HepG2 (cell line): ENCODE measurements around the gene SEC14L6. TPM values are rescaled to one million over a fixed set of nuclear protein-coding genes. Genes with fewer than 3 reads are reported as not detected.

Experiments
- ATAC-seq: fragments of 200-7000 bp; cut with Tn5 transposase; 3 replicates; pipeline ENCODE4 v1.9.1; 2020; ENCODE audit warnings: mild to moderate bottlenecking, moderate library complexity
- BruUV-seq: library from RNA; stranded (reverse); fragments of 400-500 nt; replicated peaks from 2 replicates; lab custom pipeline; 2021; lab: Mats Ljungman, UMichigan
- CTCF ChIA-PET: fragments of 300-600 bp; formaldehyde crosslinking; extraction: SDS; loops from one replicate; lab custom pipeline; 2021; ENCODE audit warnings: low total read pairs, inconsistent platforms, low intra/inter-chr PET ratio; lab: Yijun Ruan, JAX
- POLR2A ChIA-PET: fragments of 350-600 bp; sonication (Branson Sonifier 250); formaldehyde crosslinking; loops from one replicate; lab custom pipeline; 2020; ENCODE audit warnings: antibody characterized with exemption, inconsistent platforms; lab: Yijun Ruan, JAX
- DNase-seq: peaks from one replicate; pipeline ENCODE4 v3.0.0-alpha.2; 2015; ENCODE audit warnings: low spot score
- FAIRE-seq: peaks from 3 replicates; lab custom pipeline; 2011; peaks lifted over from hg19 to GRCh38; lab: Jason Lieb, UNC
- H2AFZ ChIP-seq: one replicate; pipeline ENCODE4 v1.6.1; 2011; ENCODE audit warnings: low read length, inconsistent platforms
- H3K27ac ChIP-seq: fragments of 300-600 bp; 3 replicates; pipeline ENCODE4 v1.8.0; 2011; ENCODE audit warnings: mixed run types, mild to moderate bottlenecking, mixed read lengths, low read length, inconsistent platforms; ENCODE audit not compliant: insufficient read depth; ENCODE audit errors: extremely low read length
- H3K27me3 ChIP-seq, 2 experiments: fragments of 200-600 bp in 1 of 2; 2 replicates in 1 of 2; 3 replicates in 1 of 2; pipeline versions ENCODE4 v1.6.0 to v1.8.0; 2011; ENCODE audit warnings: low read length in 2 of 2, mild to moderate bottlenecking in 2 of 2, moderate library complexity in 2 of 2, inconsistent platforms in 1 of 2; ENCODE audit not compliant: insufficient read depth in 2 of 2, control insufficient read depth in 1 of 2
- H3K36me3 ChIP-seq, 2 experiments: fragments of 200-600 bp in 1 of 2; replicated peaks in 1 of 2; 2 replicates in 1 of 2; 3 replicates in 1 of 2; pipeline versions ENCODE4 v1.5.1 to v1.8.0; 2011; ENCODE audit warnings: low read length in 2 of 2, inconsistent platforms in 1 of 2; ENCODE audit not compliant: insufficient read depth in 2 of 2, control insufficient read depth in 1 of 2
- H3K4me1 ChIP-seq: 2 replicates; pipeline ENCODE4 v1.5.1; 2012; ENCODE audit warnings: low read length, inconsistent platforms; ENCODE audit not compliant: insufficient read depth
- H3K4me2 ChIP-seq: 2 replicates; pipeline ENCODE4 v1.6.0; 2011; ENCODE audit warnings: low read depth, low read length, inconsistent platforms
- H3K4me3 ChIP-seq, 3 experiments: fragments of 200-600 bp in 1 of 3; sonication (generic), shearing (Covaris generic) in 1 of 3; replicated peaks in 1 of 3; 2 replicates each; pipeline ENCODE4 v1.5.1; 2011 to 2016; ENCODE audit warnings: low read length in 3 of 3, inconsistent platforms in 2 of 3, low read depth in 2 of 3, mild to moderate bottlenecking in 2 of 3, control low read depth in 1 of 3, mixed read lengths in 1 of 3; ENCODE audit not compliant: insufficient read depth in 1 of 3
- H3K79me2 ChIP-seq: one replicate; pipeline ENCODE4 v1.6.1; 2011; ENCODE audit warnings: low read length, inconsistent platforms; ENCODE audit not compliant: insufficient read depth
- H3K9ac ChIP-seq: 2 replicates; pipeline ENCODE4 v1.6.0; 2011; ENCODE audit warnings: mild to moderate bottlenecking, low read depth, low read length, inconsistent platforms; ENCODE audit not compliant: insufficient read depth
- H3K9me3 ChIP-seq: 2 replicates; pipeline ENCODE4 v1.5.1; 2012; ENCODE audit warnings: mild to moderate bottlenecking, low read length
- H4K20me1 ChIP-seq: 2 replicates; pipeline ENCODE4 v1.6.0; 2011; ENCODE audit warnings: inconsistent platforms, mild to moderate bottlenecking, low read length, moderate library complexity; ENCODE audit not compliant: insufficient read depth
- AGO2 ChIP-seq: fragments of 200-400 bp; formaldehyde crosslinking; optimal IDR thresholded peaks from 2 replicates; pipeline ENCODE3; 2017; ENCODE audit warnings: mild to moderate bottlenecking, low read depth, low read length, moderate library complexity
- ATM ChIP-seq: fragments of 450-650 bp; IDR thresholded peaks from 2 replicates; pipeline ENCODE4 v1.7.1; 2017; ENCODE audit warnings: mild to moderate bottlenecking, borderline replicate concordance
- CENPBD1 ChIP-seq: sonication (generic); formaldehyde crosslinking; IDR thresholded peaks from 2 replicates; pipeline ENCODE4 v1.8.0; 2022; ENCODE audit warnings: missing genetic modification reagents, low read depth, mild to moderate bottlenecking, borderline replicate concordance
- HES4 ChIP-seq: sonication (generic); formaldehyde crosslinking; IDR thresholded peaks from 2 replicates; pipeline ENCODE4 v1.9.0; 2021; ENCODE audit warnings: mild to moderate bottlenecking, missing genetic modification reagents, borderline replicate concordance
- HMGA1 ChIP-seq: sonication (generic); formaldehyde crosslinking; conservative IDR thresholded peaks from 2 replicates; pipeline ENCODE4 v1.4.0; 2020; ENCODE audit warnings: missing genetic modification reagents
- KDM5A ChIP-seq: fragments of 200-600 bp; sonication (generic); IDR thresholded peaks from 2 replicates; pipeline ENCODE4 v1.7.0; 2018; ENCODE audit warnings: antibody characterized with exemption, mild to moderate bottlenecking, low read length, borderline replicate concordance
- NCOR1 ChIP-seq: fragments of 200-600 bp; sonication (generic); IDR thresholded peaks from 2 replicates; pipeline ENCODE4 v1.7.0; 2017; ENCODE audit warnings: antibody characterized with exemption, low read length, borderline replicate concordance
- NFKB2 ChIP-seq: sonication (generic); formaldehyde crosslinking; IDR thresholded peaks from 2 replicates; pipeline ENCODE4 v1.4.0; 2020; ENCODE audit warnings: missing genetic modification reagents, borderline replicate concordance
- POLR2A ChIP-seq, 2 experiments: IDR thresholded peaks; 2 replicates each; pipeline ENCODE4 v1.6.1; 2011; ENCODE audit warnings: low read depth in 2 of 2, low read length in 2 of 2, mild to moderate bottlenecking in 1 of 2, moderate library complexity in 1 of 2; ENCODE audit not compliant: insufficient read depth in 1 of 2
- RBM22 ChIP-seq: fragments of 200-400 bp; formaldehyde crosslinking; optimal IDR thresholded peaks from 2 replicates; pipeline ENCODE3; 2017; ENCODE audit warnings: mild to moderate bottlenecking, low read length, moderate library complexity
- SATB2 ChIP-seq: sonication (generic); formaldehyde crosslinking; IDR thresholded peaks from 2 replicates; pipeline ENCODE4 v1.5.0; 2020; ENCODE audit warnings: missing genetic modification reagents
- SMAD1 ChIP-seq: sonication (generic); formaldehyde crosslinking; IDR thresholded peaks from 2 replicates; pipeline ENCODE4 v1.4.0; 2020; ENCODE audit warnings: missing genetic modification reagents, low read depth, mild to moderate bottlenecking, borderline replicate concordance
- TFAP4 ChIP-seq: sonication (generic); IDR thresholded peaks from 2 replicates; pipeline ENCODE4 v1.6.1; 2016; ENCODE audit warnings: low read depth, borderline replicate concordance
- TOPORS ChIP-seq: sonication (generic); formaldehyde crosslinking; IDR thresholded peaks from 2 replicates; pipeline ENCODE4 v1.8.0; 2023; ENCODE audit warnings: mild to moderate bottlenecking, missing genetic modification reagents
- ZBTB20 ChIP-seq: sonication (generic); formaldehyde crosslinking; IDR thresholded peaks from 2 replicates; pipeline ENCODE4 v1.8.1; 2023; ENCODE audit warnings: missing genetic modification reagents, low read depth, mild to moderate bottlenecking, borderline replicate concordance
- ZBTB3 ChIP-seq: sonication (generic); formaldehyde crosslinking; IDR thresholded peaks from 2 replicates; pipeline ENCODE4 v1.4.0; 2020; ENCODE audit warnings: low read depth, mild to moderate bottlenecking, moderate library complexity, missing genetic modification reagents, borderline replicate concordance
- ZFX ChIP-seq: sonication (generic); formaldehyde crosslinking; IDR thresholded peaks from 2 replicates; pipeline ENCODE4 v1.4.0; 2020; ENCODE audit warnings: mild to moderate bottlenecking, low read depth, missing genetic modification reagents, moderate library complexity
- ZNF282 ChIP-seq: fragments of 450-650 bp; IDR thresholded peaks from 2 replicates; pipeline ENCODE4 v1.6.1; 2018; ENCODE audit not compliant: partially characterized antibody
- ZNF33A ChIP-seq: sonication (generic); formaldehyde crosslinking; IDR thresholded peaks from 2 replicates; pipeline ENCODE4 v1.5.1; 2020; ENCODE audit warnings: missing genetic modification reagents, mild to moderate bottlenecking, moderate library complexity, borderline replicate concordance
- ZSCAN31 ChIP-seq: sonication (generic); formaldehyde crosslinking; IDR thresholded peaks from 2 replicates; pipeline ENCODE4 v1.5.0; 2020; ENCODE audit warnings: low read depth, mild to moderate bottlenecking, missing genetic modification reagents
- WGBS: methylation state at CpG from one replicate; pipeline ENCODE4 v1.1.6; 2017; ENCODE audit warnings: low lambda C conversion rate; 5-methylcytosine and 5-hydroxymethylcytosine counted together
- in situ Hi-C: cut with HindIII; loops from 2 replicates; pipeline ENCODE4 v1.10.0; 2017; ENCODE audit warnings: low pct_unique_long_range_greater_than_20kb; ENCODE audit not compliant: extremely low pct_ligation_motif_present
- intact Hi-C: fragments of 100-400 bp; cut with micrococcal nuclease; formaldehyde crosslinking; loops from one replicate; pipeline ENCODE4 v1.10.0; 2022; ENCODE audit not compliant: unreplicated experiment
- polyA plus RNA-seq, 8 experiments: library from polyadenylated mRNA; depleted of rRNA in 3 of 8; stranded (reverse) in 7 of 8; unstranded in 1 of 8; fragments of >200 nt; fragmentation: Illumina TruSeq in 4 of 8; extraction: Trizol in 4 of 8; gene quantifications; 2 replicates each; pipeline versions ENCODE4 v1.2.1 to v1.2.3, GENCODE V29; 2011 to 2016; ENCODE audit warnings: low read depth in 4 of 8, missing spikeins in 1 of 8, mixed read lengths in 1 of 8; ENCODE audit not compliant: insufficient read depth in 1 of 8
- total RNA-seq, 5 experiments: library from RNA; depleted of rRNA; stranded (reverse); fragments of >200 nt; fragmentation: Illumina TruSeq; extraction: Trizol; gene quantifications; 2 replicates each; pipeline ENCODE4 v1.2.3, GENCODE V29; 2016; ENCODE audit warnings: low read depth in 1 of 5
- TF ChIP-seq, protein P1 (sequence below): sonication (generic); formaldehyde crosslinking; IDR thresholded peaks from 2 replicates; pipeline ENCODE4 v1.8.1; 2023; ENCODE audit warnings: mild to moderate bottlenecking, moderate library complexity, missing genetic modification reagents

Gene SEC14L6
- total and polyA plus RNA-seq, 2 of the 13 experiments (the other 11 are each of a cell fraction or from before 2014, with no cell fraction given) = 0.09 to 9.3 TPM

- H3K4me2 ChIP-seq = peak overlapping the region; percentile 62
- no peak overlapping the region for H3K9ac ChIP-seq
- no peaks in the 10 kb centered on the region for H3K9me3 ChIP-seq
- ATAC-seq = peak; percentile 24
- CTCF ChIA-PET = no interaction called here
- H3K4me1 ChIP-seq = peaks cover 41% of the 10 kb centered on the region
- no peaks in the 10 kb centered on the region for H3K79me2 ChIP-seq
- WGBS = no CpG with 5 or more reads among the region's 12 CpGs
- H4K20me1 ChIP-seq = no peaks in the 10 kb centered on the region
- no peak for DNase-seq
- no peak overlapping the region for H3K27ac ChIP-seq
- peaks cover 17 to 41% of the 10 kb centered on the region in 2 experiments; a peak in 4 of 5 replicates for H3K36me3 ChIP-seq
- H3K4me3 ChIP-seq = peak overlapping the region; percentile 16 to 55 (median 42); a peak in 5 of 6 replicates
- H2AFZ ChIP-seq = no peak overlapping the region
- no TSS peak for BruUV-seq
- POLR2A ChIA-PET = interaction anchor here (1.5 kb wide), 1 partner anchor 16 kb away, joined by 5 read pairs; the partner anchor contains the start of gene PES1
- FAIRE-seq = no peak
- intact Hi-C loops (loop anchor here (2.0 kb wide), 1 partner anchor 16 kb away; the partner anchor contains the start of gene PES1), in situ Hi-C loops (no loop called here)
- no peaks in the 10 kb centered on the region for H3K27me3 ChIP-seq
- TF ChIP-seq NCOR1 = no peak
- no peak for TF ChIP-seq HMGA1 (CRISPR knock-in tag)
- TF ChIP-seq ZNF282 = no peak
- TF ChIP-seq HES4 (CRISPR knock-in tag) = peak; percentile 54; the same call in 1 of the 2 replicates
- no peak for TF ChIP-seq SATB2 (CRISPR knock-in tag)
- TF ChIP-seq ZBTB3 (CRISPR knock-in tag) = no peak
- TF ChIP-seq CENPBD1 (CRISPR knock-in tag) = no peak
- no peak for TF ChIP-seq ZSCAN31
- TF ChIP-seq KDM5A = no peak
- TF ChIP-seq TFAP4 = peak; percentile 27; the same call in 1 of the 2 replicates
- TF ChIP-seq TOPORS (CRISPR knock-in tag) = no peak
- 0 out of 2 replicates have a peak, but pooled peaks have one; percentile 7 for TF ChIP-seq ZFX (CRISPR knock-in tag)
- TF ChIP-seq ZBTB20 (CRISPR knock-in tag) = no peak
- TF ChIP-seq POLR2A (IDR thresholded peaks at IDR 0.05; ENCODE audit: insufficient read depth in 1 of 2, low read depth in 2 of 2, low read length in 2 of 2) = 0 out of 4 replicates have a peak, but pooled peaks of 1 of the 2 experiments have one; percentile 25
- TF ChIP-seq ZNF33A (CRISPR knock-in tag) = no peak
- TF ChIP-seq, protein P1, sequence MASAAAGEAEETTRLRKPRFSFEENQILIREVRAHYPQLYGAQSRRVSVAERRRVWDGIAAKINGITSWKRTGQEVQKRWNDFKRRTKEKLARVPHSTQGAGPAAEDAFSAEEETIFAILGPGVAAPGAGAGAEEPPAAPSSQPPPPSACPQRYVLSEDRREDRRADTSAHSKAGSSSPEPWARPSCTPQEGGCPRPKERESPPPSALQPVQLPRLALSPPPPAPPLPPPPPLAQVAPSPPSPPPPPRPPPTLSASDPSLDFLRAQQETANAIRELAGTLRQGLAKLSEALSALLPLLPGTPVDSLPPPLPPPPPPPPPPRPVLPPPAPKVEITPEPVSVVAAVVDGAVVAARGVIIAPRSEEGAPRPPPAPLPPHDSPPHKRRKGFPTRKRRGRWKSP (CRISPR knock-in tag) = 0 out of 2 replicates have a peak, but pooled peaks have one; percentile 51
- TF ChIP-seq SMAD1 (CRISPR knock-in tag) = no peak
- TF ChIP-seq RBM22 = peak; percentile 48
- no peak for TF ChIP-seq ATM
- no peak for TF ChIP-seq NFKB2 (CRISPR knock-in tag)
- peak; percentile 75 for TF ChIP-seq AGO2
These were observed 28.6 kb upstream of the SEC14L6 start for GRCh38 chr22:30574997-30575671.
